HepG2 (cell line): ENCODE results near the gene NFKBIA. TPM values are rescaled to one million over a fixed set of nuclear protein-coding genes. Genes with fewer than 3 reads are reported as not detected.

Experiments used
- ATF1 ChIP-seq: IDR thresholded peaks from 2 replicates; pipeline ENCODE4 v1.6.1; 2016; ENCODE audit warnings: mild to moderate bottlenecking, control low read depth
- MED13 ChIP-seq: sonication (generic); formaldehyde crosslinking; IDR thresholded peaks from 2 replicates; pipeline ENCODE4 v1.5.0; 2020; ENCODE audit warnings: missing genetic modification reagents
- MIXL1 ChIP-seq: IDR thresholded peaks from 2 replicates; pipeline ENCODE4 v1.6.1; 2016
- TFDP2 ChIP-seq: sonication (generic); formaldehyde crosslinking; IDR thresholded peaks from 2 replicates; pipeline ENCODE4 v1.4.0; 2020; ENCODE audit warnings: missing genetic modification reagents
- THRA ChIP-seq: sonication (generic); formaldehyde crosslinking; IDR thresholded peaks from 2 replicates; pipeline ENCODE4 v1.4.0; 2020; ENCODE audit warnings: missing genetic modification reagents, borderline replicate concordance
- ZFAT ChIP-seq: sonication (generic); formaldehyde crosslinking; conservative IDR thresholded peaks from 2 replicates; pipeline ENCODE4 v1.8.1; 2023; ENCODE audit warnings: missing genetic modification reagents, inconsistent platforms
- ZNF432 ChIP-seq: sonication (generic); formaldehyde crosslinking; IDR thresholded peaks from 2 replicates; pipeline ENCODE4 v1.5.0; 2020; ENCODE audit warnings: missing genetic modification reagents, mild to moderate bottlenecking, borderline replicate concordance
- ZNF646 ChIP-seq: sonication (generic); formaldehyde crosslinking; IDR thresholded peaks from 2 replicates; pipeline ENCODE4 v1.9.0; 2021; ENCODE audit warnings: mild to moderate bottlenecking, missing genetic modification reagents
- ZNF740 ChIP-seq: sonication (generic); formaldehyde crosslinking; IDR thresholded peaks from 2 replicates; pipeline ENCODE4 v1.4.0; 2020; ENCODE audit warnings: missing genetic modification reagents
- ZNF761 ChIP-seq: sonication (generic); formaldehyde crosslinking; conservative IDR thresholded peaks from 2 replicates; pipeline ENCODE4 v1.4.0; 2020; ENCODE audit warnings: mild to moderate bottlenecking, missing genetic modification reagents
- ZNF780A ChIP-seq: sonication (generic); formaldehyde crosslinking; IDR thresholded peaks from 2 replicates; pipeline ENCODE4 v1.8.0; 2022; ENCODE audit warnings: mild to moderate bottlenecking, missing genetic modification reagents, moderate library complexity
- polyA plus RNA-seq, 8 experiments: library from polyadenylated mRNA; depleted of rRNA in 3 of 8; stranded (reverse) in 7 of 8; unstranded in 1 of 8; fragments of >200 nt; fragmentation: Illumina TruSeq in 4 of 8; extraction: Trizol in 4 of 8; gene quantifications; 2 replicates each; pipeline versions ENCODE4 v1.2.1 to v1.2.3, GENCODE V29; 2011 to 2016; ENCODE audit warnings: low read depth in 4 of 8, missing spikeins in 1 of 8, mixed read lengths in 1 of 8; ENCODE audit not compliant: insufficient read depth in 1 of 8
- total RNA-seq, 5 experiments: library from RNA; depleted of rRNA; stranded (reverse); fragments of >200 nt; fragmentation: Illumina TruSeq; extraction: Trizol; gene quantifications; 2 replicates each; pipeline ENCODE4 v1.2.3, GENCODE V29; 2016; ENCODE audit warnings: low read depth in 1 of 5
- TF ChIP-seq, protein P1 (sequence below): sonication (generic); formaldehyde crosslinking; IDR thresholded peaks from 2 replicates; pipeline ENCODE4 v1.4.0; 2020; ENCODE audit warnings: missing genetic modification reagents, borderline replicate concordance
- TF ChIP-seq, protein P2 (sequence below): sonication (generic); formaldehyde crosslinking; IDR thresholded peaks from 2 replicates; pipeline ENCODE4 v1.5.1; 2020; ENCODE audit warnings: mild to moderate bottlenecking, moderate library complexity, missing genetic modification reagents

The NFKBIA gene
- total and polyA plus RNA-seq, 2 of the 13 experiments (the other 11 are each of a cell fraction or from before 2014, with no cell fraction given) = 197 to 319 TPM

GRCh38 chr14:35365130-35366055 is 39.2 kb downstream of the NFKBIA start (continued):
- TF ChIP-seq ZNF646 (CRISPR knock-in tag) (no peak; the same call in 1 of the 2 replicates), ZNF432 (no peak), ZFAT (CRISPR knock-in tag) (no peak), MIXL1 (no peak; the same call in 1 of the 2 replicates), ZNF780A (CRISPR knock-in tag) (no peak), TFDP2 (CRISPR knock-in tag) (peak; percentile 88), ZNF761 (CRISPR knock-in tag) (peak; percentile 25; the same call in 1 of the 2 replicates), ATF1 (no peak), ZNF740 (no peak), MED13 (no peak), THRA (CRISPR knock-in tag) (peak; percentile 83; the same call in 1 of the 2 replicates)
- TF ChIP-seq, protein P1, sequence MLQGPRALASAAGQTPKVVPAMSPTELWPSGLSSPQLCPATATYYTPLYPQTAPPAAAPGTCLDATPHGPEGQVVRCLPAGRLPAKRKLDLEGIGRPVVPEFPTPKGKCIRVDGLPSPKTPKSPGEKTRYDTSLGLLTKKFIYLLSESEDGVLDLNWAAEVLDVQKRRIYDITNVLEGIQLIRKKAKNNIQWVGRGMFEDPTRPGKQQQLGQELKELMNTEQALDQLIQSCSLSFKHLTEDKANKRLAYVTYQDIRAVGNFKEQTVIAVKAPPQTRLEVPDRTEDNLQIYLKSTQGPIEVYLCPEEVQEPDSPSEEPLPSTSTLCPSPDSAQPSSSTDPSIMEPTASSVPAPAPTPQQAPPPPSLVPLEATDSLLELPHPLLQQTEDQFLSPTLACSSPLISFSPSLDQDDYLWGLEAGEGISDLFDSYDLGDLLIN (CRISPR knock-in tag) = peak; percentile 58; the same call in 1 of the 2 replicates
- TF ChIP-seq, protein P2, sequence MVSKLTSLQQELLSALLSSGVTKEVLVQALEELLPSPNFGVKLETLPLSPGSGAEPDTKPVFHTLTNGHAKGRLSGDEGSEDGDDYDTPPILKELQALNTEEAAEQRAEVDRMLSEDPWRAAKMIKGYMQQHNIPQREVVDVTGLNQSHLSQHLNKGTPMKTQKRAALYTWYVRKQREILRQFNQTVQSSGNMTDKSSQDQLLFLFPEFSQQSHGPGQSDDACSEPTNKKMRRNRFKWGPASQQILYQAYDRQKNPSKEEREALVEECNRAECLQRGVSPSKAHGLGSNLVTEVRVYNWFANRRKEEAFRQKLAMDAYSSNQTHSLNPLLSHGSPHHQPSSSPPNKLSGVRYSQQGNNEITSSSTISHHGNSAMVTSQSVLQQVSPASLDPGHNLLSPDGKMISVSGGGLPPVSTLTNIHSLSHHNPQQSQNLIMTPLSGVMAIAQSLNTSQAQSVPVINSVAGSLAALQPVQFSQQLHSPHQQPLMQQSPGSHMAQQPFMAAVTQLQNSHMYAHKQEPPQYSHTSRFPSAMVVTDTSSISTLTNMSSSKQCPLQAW = peak; percentile 93
